Measurements from ENCODE around the gene NPIPB6. TPM values are rescaled to one million over a fixed set of nuclear protein-coding genes. Genes with fewer than 3 reads are reported as not detected.
"Not testable (repeated sequence)": the region's sequence is repeated elsewhere in the genome, so short reads cannot be mapped to it uniquely, and the experiment has no call there.

NPIPB6 gene
- total RNA-seq: 8.5 TPM

DNA sequence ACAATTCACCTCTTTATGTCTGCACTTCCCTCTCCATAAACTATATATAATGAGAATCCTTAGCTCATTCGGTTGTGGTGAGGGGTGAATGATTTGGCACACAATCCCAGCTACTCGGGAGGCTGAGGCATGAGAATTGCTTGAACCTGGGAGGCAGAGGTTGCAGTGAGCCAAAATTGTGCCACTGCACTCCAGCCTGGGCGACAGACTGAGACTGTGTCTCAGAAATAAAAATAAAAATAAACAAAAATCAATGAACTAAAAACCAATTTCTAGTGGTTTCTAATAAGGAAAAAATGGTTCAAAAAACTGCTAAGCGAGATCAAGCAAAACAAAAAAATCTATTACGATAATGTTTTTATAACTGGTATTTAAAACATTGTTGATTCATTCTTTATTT, at the start of gene NPIPB6:
Gene NPIPB6, minus strand, starts transcription at position 101 of the 400 bp plus-strand sequence. CDS start 686 bp downstream, outside the sequence.
- DNase-seq (ENCODE audit: low spot score); intact Hi-C loops (cut with DNase I); ATAC-seq: not testable (repeated sequence)

DNA sequence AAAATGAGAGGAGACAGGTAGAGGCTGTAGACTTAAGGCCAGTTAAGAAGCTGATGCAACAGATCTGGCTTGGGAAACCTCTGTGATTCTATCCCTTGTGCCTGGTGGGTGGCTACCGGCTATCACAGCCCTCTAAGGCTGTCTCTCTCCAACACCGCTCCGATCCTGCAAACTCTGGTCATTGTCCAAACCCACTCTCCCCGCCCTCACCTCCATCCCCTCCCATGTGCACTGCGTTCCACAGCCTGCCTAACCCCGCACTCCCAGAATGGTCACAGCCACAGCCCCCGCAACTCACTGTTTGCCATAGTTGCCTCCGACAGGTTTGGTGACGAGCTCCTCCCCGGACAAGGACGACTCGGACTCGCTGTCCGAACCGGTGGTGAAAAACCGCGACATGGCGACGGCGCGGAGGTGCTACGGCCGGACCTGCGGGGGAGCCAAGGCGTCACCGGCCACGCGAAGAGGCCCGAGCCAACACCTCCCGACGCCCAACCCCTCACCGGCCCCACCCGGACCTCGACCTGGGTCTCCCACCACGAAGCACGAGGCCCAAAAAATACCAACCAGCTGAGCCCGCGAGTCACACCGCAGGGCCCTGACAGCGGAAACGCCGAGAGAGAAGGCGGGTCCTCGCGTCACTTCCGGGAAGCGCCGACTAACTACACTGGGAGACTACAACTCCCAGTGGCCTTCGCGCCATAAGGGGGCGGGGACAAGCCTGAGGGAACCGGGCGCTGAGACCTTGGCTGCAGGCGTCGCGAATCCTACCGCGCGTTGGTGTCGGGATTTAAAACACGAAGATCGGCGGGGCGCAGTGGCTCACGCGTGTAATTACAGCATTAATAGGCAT, 40.1 kb upstream of the NPIPB6 start, which contains the start of gene EIF3CL:
Gene EIF3CL, minus strand, starts transcription at position 622 of the 853 bp plus-strand sequence. Its CDS starts 223 bp downstream, at position 399.
- ATAC-seq: peak; percentile 100
- DNase-seq (ENCODE audit: low spot score); intact Hi-C loops (cut with DNase I): not testable (repeated sequence)

DNA sequence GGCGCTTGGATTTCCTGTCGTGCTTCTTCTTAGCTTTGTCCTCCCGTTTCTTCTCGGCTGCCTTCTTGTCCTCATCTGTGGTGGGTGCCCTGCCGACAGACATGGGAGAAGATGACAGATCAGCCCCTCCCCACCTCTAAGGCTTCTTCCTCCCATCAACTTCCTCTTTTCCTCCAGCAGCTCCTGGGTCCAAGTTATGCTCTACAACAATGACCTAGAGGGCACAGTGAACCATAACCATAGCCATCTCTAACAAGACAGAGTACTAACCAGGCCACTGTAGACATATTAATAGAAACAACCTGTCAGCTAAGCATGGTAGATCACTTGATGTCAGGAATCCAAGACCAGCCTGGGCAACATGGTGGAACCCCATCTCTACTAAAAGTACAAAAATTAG, 28.7 kb upstream of the NPIPB6 start:
- ATAC-seq; DNase-seq (ENCODE audit: low spot score); intact Hi-C loops (cut with DNase I): not testable (repeated sequence)

DNA sequence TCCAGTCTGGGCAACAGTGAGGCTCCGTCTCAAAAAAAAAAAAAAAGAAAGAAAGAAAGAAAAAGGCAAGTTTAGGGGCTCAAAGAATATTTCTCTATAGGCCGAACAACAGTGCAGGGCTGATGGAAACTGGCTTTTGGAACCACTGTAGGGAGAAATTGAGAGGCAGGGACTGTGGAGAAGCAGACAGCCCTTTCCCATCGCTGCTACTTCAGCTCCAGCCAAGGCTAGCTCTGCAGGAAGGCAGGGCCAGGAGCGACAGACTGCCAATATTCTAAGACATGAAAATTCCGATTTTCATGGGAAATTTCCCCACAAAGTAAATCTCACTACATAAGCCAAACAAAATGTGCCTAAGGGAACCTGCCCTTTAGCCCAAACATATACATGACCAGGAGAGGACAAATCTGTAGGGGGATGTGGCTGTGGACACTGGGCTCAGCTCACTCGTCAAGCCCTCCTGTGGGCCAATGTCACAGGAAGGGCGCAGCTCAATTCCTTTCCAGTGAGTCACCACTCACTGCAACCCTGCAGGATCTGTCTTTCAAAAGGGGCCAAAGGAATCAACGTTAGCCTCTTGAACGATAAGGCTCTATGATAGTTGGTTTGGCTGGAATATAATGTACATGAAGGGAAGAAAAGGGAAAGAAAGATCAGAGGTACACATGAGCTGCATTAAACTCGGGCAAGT, 19.0 kb upstream of the NPIPB6 start:
- intact Hi-C loops (cut with DNase I); DNase-seq (ENCODE audit: low spot score); ATAC-seq: not testable (repeated sequence)

DNA sequence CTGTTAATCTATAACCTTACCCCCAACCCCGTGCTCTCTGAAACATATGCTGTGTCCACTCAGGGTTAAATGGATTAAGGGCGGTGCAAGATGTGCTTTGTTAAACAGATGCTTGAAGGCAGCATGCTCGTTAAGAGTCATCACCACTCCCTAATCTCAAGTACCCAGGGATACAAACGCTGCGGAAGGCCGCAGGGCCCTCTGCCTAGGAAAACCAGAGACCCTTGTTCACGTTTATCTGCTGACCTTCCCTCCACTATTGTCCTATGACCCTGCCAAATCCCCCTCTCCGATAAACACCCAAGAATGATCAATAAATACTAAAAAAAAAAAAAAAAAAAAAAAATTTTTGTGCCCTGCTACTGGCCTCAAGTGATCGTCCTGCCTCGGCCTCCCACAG, 14.5 kb upstream of the NPIPB6 start:
- DNase-seq (ENCODE audit: low spot score); intact Hi-C loops (cut with DNase I): not testable (repeated sequence)

DNA sequence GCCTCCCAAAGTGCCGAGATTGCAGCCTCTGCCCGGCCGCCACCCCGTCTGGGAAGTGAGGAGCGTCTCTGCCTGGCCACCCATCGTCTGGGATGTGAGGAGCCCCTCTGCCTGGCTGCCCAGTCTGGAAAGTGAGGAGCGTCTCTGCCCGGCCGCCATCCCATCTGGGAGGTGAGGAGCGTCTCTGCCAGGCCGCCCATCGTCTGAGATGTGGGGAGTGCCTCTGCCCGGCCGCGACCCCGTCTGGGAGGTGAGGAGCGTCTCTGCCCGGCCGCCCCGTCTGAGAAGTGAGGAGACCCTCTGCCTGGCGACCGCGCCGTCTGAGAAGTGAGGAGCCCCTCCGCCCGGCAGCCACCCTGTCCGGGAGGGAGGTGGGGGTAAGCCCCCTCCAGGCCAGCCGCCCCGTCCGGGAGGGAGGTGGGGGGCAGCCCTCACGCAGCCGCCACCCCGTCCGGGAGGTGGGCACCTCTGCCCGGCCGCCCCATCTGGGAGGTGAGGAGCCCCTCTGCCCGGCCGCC, 13.9 kb upstream of the NPIPB6 start:
- ATAC-seq; DNase-seq (ENCODE audit: low spot score); intact Hi-C loops (cut with DNase I): not testable (repeated sequence)

More for the DNA sequence above, 14.5 kb upstream of the NPIPB6 start:
- ATAC-seq: not testable (repeated sequence)

DNA sequence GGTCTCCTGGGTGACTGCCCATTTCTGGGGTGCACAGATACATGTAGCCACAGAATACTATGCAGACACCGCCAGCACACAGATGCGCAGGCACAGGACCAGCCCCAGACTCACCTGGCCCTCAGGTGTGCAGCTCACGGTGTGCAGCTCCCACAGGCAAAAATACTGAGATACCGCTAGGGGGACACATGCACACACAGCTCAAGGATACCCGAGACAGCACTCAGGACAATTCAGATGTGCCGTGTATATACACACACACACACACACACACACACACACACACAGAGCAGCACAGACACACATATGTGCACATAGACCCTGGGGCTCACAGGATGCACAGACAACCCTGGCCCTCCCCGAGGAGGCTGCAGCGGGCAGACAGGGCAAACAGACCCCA, 11.8 kb upstream of the NPIPB6 start:
- DNase-seq (ENCODE audit: low spot score); intact Hi-C loops (cut with DNase I); ATAC-seq: not testable (repeated sequence)

DNA sequence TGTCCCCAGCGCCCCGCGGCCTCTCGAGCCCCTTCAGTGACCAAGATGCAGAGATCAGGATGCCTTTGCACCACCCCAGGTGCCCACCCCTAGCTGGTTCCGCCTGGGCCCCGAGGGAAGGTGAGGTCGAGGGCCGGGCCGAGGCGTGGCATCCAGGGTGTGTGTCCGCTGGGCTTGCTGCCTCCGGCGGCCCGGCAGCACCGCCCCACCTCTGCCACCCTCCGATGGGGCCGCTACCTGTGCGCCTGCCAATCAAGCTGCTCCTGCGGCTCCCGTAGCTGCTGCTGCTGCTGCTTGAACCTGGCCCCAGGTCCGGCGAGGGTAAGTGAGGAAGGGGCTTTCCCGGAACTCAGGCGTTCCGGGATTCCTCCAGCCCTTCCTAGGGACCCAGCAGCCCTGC, 11.0 kb upstream of the NPIPB6 start:
- ATAC-seq; DNase-seq (ENCODE audit: low spot score); intact Hi-C loops (cut with DNase I): not testable (repeated sequence)

DNA sequence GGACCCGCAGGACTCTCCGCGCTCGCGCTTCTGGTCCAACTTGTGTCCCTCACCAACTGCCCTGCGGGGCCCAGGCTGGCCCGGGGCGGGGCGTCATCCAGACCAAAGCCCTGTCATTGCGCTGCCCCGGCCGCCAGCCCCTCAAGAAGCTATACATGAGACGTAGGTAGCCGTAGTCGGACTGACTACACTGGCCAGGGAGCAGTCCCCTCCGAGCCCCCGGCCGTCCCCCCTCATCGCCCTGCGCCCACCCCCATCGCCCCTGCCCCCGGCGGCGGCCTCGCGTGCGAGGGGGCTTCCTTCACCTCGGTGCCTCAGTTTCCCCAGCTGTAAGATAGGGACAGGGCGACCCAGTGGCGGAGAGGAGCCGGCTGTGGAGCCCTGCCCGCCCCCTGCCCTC, 4.6 kb upstream of the NPIPB6 start:
- intact Hi-C loops (cut with DNase I); ATAC-seq: not testable (repeated sequence)
- DNase-seq (ENCODE audit: low spot score): peak; percentile 50

DNA sequence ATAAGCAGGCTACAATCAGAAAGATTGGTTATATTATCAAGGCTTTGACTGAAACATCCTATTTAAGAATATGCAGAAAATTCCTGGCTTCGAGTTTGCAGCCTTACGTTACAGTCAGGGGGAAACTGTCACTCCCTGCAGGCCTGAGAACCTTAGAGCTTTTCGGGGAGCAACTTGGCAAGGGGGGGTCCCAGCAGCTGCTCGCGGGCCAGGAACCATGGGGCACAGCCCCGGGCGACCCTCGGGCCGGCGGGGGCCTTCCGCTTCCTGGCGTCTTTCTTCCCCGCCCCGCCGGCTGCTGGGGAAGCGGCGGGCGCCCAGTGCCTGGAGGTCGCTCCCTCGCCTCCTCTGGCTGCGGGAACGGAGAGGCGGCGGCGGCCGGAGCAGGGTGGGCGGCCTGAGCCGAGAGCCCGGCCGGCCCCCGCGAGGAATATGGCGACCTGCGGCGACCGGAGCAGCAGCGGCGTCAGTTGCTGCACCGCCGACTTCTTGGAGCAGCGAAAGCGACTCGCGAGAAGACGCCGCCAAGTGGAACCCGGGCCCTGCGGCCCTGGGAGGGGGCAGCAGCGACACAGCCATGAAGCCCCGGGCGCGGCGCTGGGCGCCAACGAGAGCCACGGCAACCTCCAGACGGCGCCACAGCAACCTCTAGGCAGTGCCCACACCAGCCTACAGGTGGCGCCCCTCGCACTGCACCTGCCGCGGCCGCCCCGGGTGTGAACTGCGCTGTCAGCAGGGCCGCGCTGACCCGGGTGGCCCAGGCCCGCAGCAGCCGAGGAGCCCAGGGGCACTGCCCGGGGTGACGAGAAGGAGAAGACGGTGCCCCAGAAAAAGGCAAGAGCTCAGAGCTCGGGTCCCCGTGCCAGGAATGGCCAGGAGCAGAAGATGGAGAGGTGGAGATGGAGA, 1.2 kb upstream of the NPIPB6 start:
- DNase-seq (ENCODE audit: low spot score); intact Hi-C loops (cut with DNase I): not testable (repeated sequence)
- ATAC-seq: peak; percentile 91

DNA sequence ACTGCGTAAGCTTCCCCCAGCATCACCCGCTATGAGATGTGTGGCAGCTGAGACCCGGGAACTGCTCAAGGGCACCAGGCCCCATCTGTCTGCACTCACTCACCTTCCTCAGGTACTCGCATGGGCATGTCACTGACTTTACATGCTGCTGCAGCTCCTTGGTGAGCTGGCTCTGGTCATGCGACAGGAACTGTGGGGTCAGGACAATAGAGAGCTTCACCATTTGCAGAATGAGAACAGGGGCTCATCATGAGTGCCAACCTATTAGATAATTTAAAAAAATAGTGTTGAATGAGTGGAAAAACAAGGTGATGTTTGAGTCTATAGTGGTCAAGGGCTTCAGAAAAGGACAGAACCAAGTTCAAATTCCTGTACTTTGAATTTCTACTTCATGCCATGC, 708 bp downstream of the NPIPB6 start:
- ATAC-seq; intact Hi-C loops (cut with DNase I); DNase-seq (ENCODE audit: low spot score): not testable (repeated sequence)

DNA sequence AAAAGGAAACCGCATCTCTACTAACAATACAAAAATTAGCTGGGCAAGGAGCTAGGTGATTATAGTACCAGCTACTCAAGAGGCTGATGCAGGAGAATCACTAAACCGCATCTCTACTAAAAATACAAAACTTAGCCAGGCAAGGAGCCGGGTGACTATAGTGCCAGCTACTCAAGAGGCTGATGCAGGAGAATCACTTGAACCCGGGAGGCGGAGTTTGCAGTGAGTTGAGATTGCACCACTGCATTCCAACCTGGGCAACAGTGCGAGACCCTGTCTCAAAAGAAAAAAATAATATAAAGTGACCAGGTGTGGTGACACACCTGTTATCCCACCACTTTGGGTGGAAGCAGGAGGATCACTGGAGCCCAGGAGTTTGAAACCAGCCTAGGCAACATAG, 25.1 kb downstream of the NPIPB6 start:
- DNase-seq (ENCODE audit: low spot score); ATAC-seq; intact Hi-C loops (cut with DNase I): not testable (repeated sequence)

DNA sequence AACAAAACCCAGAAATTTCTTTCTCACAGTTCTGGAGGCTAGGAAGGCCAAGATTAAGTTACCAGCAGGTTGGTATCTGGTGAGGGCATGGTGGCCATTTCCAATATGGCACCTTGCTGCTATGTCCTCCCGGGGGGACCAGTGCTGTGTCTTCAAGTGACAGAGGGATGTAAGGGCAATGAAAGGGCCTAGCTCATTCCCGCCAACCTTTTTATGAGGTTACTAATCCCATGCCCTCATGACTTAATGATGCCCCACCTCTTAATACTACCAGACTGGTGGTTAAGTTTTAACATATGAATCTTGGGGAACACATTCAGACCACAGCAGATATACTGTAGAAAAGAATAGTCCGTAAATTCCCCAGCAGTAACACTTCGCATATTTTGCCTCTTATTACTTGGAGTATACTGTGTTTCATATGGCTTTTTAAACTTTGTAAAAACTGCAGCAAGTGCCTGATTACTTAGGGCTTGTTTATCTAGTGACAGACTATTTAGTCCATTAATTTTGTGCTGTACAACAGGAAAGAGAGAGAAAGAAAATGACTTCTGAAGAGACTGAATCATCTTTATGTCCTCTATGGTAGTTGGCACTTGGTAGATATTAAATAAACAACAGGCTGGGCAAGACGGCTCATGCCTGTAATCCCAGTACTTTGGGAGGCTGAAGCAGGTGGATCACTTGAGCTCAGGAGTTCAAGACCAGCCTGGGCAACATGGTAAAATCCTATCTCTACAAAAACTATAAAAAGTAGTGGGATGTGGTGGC, 26.2 kb downstream of the NPIPB6 start:
- intact Hi-C loops (cut with DNase I); ATAC-seq; DNase-seq (ENCODE audit: low spot score): not testable (repeated sequence)

DNA sequence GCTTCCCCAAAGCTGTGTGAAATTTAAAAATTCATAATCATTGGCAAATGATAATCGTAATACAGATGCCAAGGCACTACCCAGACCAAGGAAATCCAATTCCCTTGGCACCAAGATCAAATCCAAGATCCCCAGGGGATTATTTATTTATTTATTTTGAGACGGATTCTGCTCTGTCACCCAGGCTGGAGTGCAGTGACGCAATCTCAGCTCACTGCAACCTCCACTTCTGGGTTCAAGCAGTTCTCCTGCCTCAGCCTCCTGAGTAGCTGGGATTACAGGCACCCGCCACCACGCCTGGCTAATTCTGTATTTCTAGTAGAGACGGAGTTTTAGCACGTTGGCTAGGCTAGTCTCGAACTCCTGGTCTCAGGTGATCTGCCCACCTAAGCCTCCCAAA, 27.6 kb downstream of the NPIPB6 start:
- intact Hi-C loops (cut with DNase I); ATAC-seq; DNase-seq (ENCODE audit: low spot score): not testable (repeated sequence)

DNA sequence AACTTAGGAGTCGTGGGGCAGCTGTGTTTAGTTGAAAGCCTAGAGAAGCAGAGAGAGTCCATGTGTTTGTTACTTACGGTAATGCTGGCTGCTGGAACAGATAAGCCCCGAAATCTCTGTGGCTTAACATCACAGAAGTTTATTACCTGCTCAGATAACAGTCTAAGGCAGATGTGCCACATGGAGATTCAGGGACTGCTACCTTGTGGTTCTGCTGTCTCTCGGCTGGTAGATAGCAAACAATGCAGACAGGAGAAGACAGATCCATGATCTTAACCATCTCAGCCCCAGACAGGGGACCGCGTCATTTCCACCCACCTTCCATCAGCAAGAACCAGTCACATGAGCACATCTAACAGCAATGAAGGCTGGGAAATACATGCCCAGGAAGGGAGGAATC, 30.7 kb downstream of the NPIPB6 start:
- DNase-seq (ENCODE audit: low spot score); intact Hi-C loops (cut with DNase I); ATAC-seq: not testable (repeated sequence)

DNA sequence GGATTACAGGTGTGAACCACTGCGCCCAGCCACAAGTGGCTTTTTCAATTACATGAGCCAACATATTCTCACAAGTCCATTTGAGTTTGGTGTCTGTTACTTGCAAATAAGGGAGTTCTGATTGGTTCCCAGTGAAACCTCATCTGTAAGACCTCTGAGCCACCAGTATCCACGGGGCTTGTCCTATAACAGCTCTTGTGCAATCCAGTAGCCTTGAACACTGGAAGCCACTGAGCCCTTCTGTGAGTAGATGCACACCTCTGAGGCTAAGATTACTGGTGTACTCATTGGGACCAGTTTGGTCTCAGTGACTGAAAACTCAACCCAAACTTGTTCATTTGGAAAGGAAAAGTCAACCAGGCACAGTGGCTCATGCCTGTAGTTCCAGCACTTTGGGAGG, 32.3 kb downstream of the NPIPB6 start:
- intact Hi-C loops (cut with DNase I): not testable (repeated sequence)

DNA sequence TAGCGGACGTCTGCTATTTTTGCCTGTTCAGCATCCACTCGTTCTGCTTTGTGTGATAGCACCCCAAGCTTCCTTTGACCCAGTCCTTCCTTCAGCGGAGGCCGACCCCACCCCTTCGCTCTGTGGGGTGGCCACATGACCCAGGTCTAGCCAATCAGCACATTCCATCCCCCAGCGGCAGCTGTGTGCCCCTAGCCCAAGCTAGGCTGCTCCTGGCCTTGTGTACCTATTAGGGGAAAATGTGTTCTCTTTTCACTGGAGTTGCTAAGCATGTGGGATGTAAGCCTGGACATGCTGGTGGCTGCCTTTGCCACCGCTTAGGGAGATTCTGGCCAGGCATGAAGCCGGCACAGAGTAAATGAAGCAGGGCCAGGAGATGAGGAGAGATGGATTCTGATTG, 33.1 kb downstream of the NPIPB6 start:
- not testable (repeated sequence) for DNase-seq (ENCODE audit: low spot score); ATAC-seq

More for the DNA sequence above, 32.3 kb downstream of the NPIPB6 start:
- DNase-seq (ENCODE audit: low spot score); ATAC-seq: not testable (repeated sequence)

More for the DNA sequence above, 33.1 kb downstream of the NPIPB6 start:
- intact Hi-C loops (cut with DNase I): not testable (repeated sequence)
